ENCODE measurements around the gene OR2A1.
"Not testable (repeated sequence)": the region's sequence is repeated elsewhere in the genome, so short reads cannot be mapped to it uniquely, and the experiment has no call there.

DNA sequence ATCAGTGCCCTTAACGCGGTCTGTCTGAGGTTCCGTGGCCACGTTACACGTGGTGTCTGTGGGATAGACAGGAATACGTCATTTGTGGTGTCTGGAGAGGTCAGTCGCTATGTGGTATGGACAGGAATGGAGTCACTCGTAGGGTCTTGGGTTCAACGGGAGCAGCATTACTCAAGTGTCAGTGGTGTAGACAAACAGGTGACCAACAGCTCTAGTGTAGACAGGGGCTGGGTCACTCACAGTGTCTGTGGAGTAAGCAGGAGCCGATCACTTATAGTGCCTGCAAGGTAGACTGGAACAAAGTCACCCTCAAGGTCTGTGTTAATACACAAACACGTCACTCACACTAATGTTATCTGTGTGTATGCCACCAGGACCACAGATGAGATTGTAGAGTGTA lies 44.6 kb downstream of the OR2A1 start:
- TF ChIP-seq, protein P1, sequence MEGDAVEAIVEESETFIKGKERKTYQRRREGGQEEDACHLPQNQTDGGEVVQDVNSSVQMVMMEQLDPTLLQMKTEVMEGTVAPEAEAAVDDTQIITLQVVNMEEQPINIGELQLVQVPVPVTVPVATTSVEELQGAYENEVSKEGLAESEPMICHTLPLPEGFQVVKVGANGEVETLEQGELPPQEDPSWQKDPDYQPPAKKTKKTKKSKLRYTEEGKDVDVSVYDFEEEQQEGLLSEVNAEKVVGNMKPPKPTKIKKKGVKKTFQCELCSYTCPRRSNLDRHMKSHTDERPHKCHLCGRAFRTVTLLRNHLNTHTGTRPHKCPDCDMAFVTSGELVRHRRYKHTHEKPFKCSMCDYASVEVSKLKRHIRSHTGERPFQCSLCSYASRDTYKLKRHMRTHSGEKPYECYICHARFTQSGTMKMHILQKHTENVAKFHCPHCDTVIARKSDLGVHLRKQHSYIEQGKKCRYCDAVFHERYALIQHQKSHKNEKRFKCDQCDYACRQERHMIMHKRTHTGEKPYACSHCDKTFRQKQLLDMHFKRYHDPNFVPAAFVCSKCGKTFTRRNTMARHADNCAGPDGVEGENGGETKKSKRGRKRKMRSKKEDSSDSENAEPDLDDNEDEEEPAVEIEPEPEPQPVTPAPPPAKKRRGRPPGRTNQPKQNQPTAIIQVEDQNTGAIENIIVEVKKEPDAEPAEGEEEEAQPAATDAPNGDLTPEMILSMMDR (IDR thresholded peaks at IDR 0.05): not testable (repeated sequence)
- not testable (repeated sequence) for TF ChIP-seq POLR2A (IDR thresholded peaks at IDR 0.05)

Data from right lobe of liver (tissue), 4 donors.